MCF 10A (cell line): ENCODE results near the gene TFAP2B. TPM values are rescaled to one million over a fixed set of nuclear protein-coding genes. Genes with fewer than 3 reads are reported as not detected.

Experiments used
- BruUV-seq: library from RNA; stranded (reverse); fragments of 400-500 nt; replicated peaks from 2 replicates; lab custom pipeline; 2021; lab: Mats Ljungman, UMichigan
- CTCF ChIA-PET: fragments of 300-600 bp; sonication (Branson Sonifier 250); formaldehyde crosslinking; extraction: SDS; loops from one replicate; lab custom pipeline; 2021; ENCODE audit warnings: antibody characterized with exemption, inconsistent platforms; lab: Yijun Ruan, JAX
- POLR2A ChIA-PET: fragments of 300-600, 350-650 bp; sonication (Branson Sonifier 250); formaldehyde crosslinking; extraction: SDS; loops from one replicate; lab custom pipeline; 2020; ENCODE audit warnings: antibody characterized with exemption, inconsistent platforms; lab: Yijun Ruan, JAX
- DNase-seq: peaks from one replicate; pipeline ENCODE4 v3.0.0-alpha.2; 2018; ENCODE audit not compliant: unreplicated experiment
- H3K27ac Mint-ChIP-seq: one replicate; pipeline ENCODE4 v1.8.0; 2022; ENCODE audit warnings: mild to moderate bottlenecking, low read depth, mixed read lengths; ENCODE audit not compliant: unreplicated experiment
- H3K27me3 Mint-ChIP-seq: one replicate; pipeline ENCODE4 v1.8.0; 2022; ENCODE audit warnings: mixed read lengths; ENCODE audit not compliant: insufficient read depth, unreplicated experiment
- H3K36me3 Mint-ChIP-seq: one replicate; pipeline ENCODE4 v1.8.0; 2022; ENCODE audit warnings: mild to moderate bottlenecking, moderate library complexity, mixed read lengths; ENCODE audit not compliant: insufficient read depth, unreplicated experiment
- H3K4me1 Mint-ChIP-seq: one replicate; pipeline ENCODE4 v1.8.0; 2022; ENCODE audit warnings: mixed read lengths; ENCODE audit not compliant: insufficient read depth, unreplicated experiment
- H3K4me3 Mint-ChIP-seq: one replicate; pipeline ENCODE4 v1.8.0; 2022; ENCODE audit warnings: mild to moderate bottlenecking, moderate library complexity, mixed read lengths; ENCODE audit not compliant: unreplicated experiment
- H3K9me3 Mint-ChIP-seq: one replicate; pipeline ENCODE4 v1.8.0; 2022; ENCODE audit warnings: mixed read lengths; ENCODE audit not compliant: unreplicated experiment
- CTCF ChIP-seq: fragments of 200-600 bp; IDR thresholded peaks from one replicate; pipeline ENCODE4 v1.8.0; 2022; ENCODE audit warnings: antibody characterized with exemption, mild to moderate bottlenecking; ENCODE audit not compliant: unreplicated experiment
- intact Hi-C: fragments of 100-400 bp; cut with micrococcal nuclease; formaldehyde crosslinking; loops from 2 replicates; pipeline ENCODE4 v1.14.1; 2022
- total RNA-seq: library from RNA; stranded (reverse); gene quantifications from 2 replicates; pipeline ENCODE4 v1.2.3, GENCODE V29; 2022

The TFAP2B gene
- total RNA-seq, 1 experiment from 2014 or later, result not detected

- Mint-ChIP-seq H3K4me1 (no peaks in the 10 kb centered on the region), H3K36me3 (no peaks in the 10 kb centered on the region), H3K4me3 (no peak overlapping the region), H3K27ac (no peak overlapping the region), H3K9me3 (no peaks in the 10 kb centered on the region), H3K27me3 (no peaks in the 10 kb centered on the region)
- DNase-seq, result no peak
- intact Hi-C loops, result no loop called here
- no TSS peak for BruUV-seq
- ChIA-PET POLR2A (interaction anchor here (0.7 kb wide), 1 partner anchor 549 kb away, joined by 4 read pairs; no protein-coding TSS in a partner anchor), CTCF (interaction anchor here (0.7 kb wide), 1 partner anchor 709 kb away, joined by 3 read pairs; no protein-coding TSS in a partner anchor)
- TF ChIP-seq CTCF, result no peak
Observed at GRCh38 chr6:50807035-50807434, 11.6 kb upstream of the TFAP2B start.

GRCh38 chr6:50815436-50816114 lies 3.1 kb upstream of the TFAP2B start:
- CTCF ChIA-PET, result interaction anchor here (0.6 to 1.1 kb wide), 18 partner anchors 14 to 1235 kb away, joined by 3 to 11 read pairs (median 3); no protein-coding TSS in a partner anchor

GRCh38 chr6:50816115-50816675 lies 2.5 kb upstream of the TFAP2B start:
- peak overlapping the region; percentile 87 for H3K4me3 Mint-ChIP-seq
- CTCF ChIA-PET, result interaction anchor here (0.6 to 1.5 kb wide), 22 partner anchors 13 to 1234 kb away, joined by 3 to 11 read pairs (median 3); no protein-coding TSS in a partner anchor
- DNase-seq, result peak; percentile 83
- TF ChIP-seq CTCF, result peak; percentile 80
- H3K27me3 Mint-ChIP-seq, result peaks cover 66% of the 10 kb centered on the region
- peak overlapping the region; percentile 55 for H3K27ac Mint-ChIP-seq
- H3K4me1 Mint-ChIP-seq, result peaks cover 15% of the 10 kb centered on the region
- intact Hi-C loops, result loop anchor here (1.0 to 5.0 kb wide), 5 partner anchors 534 to 1143 kb away; no protein-coding TSS in a partner anchor
- H3K9me3 Mint-ChIP-seq, result no peaks in the 10 kb centered on the region
- H3K36me3 Mint-ChIP-seq, result peaks cover 7% of the 10 kb centered on the region
- POLR2A ChIA-PET, result no interaction called here
- BruUV-seq, result no TSS peak

More at GRCh38 chr6:50815436-50816114, 3.1 kb upstream of the TFAP2B start:
- TF ChIP-seq CTCF, result peak; percentile 64
- peaks cover 10% of the 10 kb centered on the region for H3K4me1 Mint-ChIP-seq
- POLR2A ChIA-PET, result no interaction called here
- peak overlapping the region; percentile 87 for H3K4me3 Mint-ChIP-seq
- H3K36me3 Mint-ChIP-seq, result peaks cover 7% of the 10 kb centered on the region
- peaks cover 60% of the 10 kb centered on the region for H3K27me3 Mint-ChIP-seq
- DNase-seq, result peak; percentile 33
- intact Hi-C loops, result loop anchor here (1.0 to 5.0 kb wide), 6 partner anchors 535 to 1206 kb away; no protein-coding TSS in a partner anchor
- no peaks in the 10 kb centered on the region for H3K9me3 Mint-ChIP-seq
- no TSS peak for BruUV-seq
- H3K27ac Mint-ChIP-seq, result peak overlapping the region; percentile 55
